Erythroblast (primary cell): ENCODE measurements around the gene CARD10.

Experiments used
- GATA1 ChIP-seq: IDR thresholded peaks from 2 replicates; pipeline ENCODE4 v1.6.1; 2011; ENCODE audit warnings: low read depth, mild to moderate bottlenecking, control low read depth, low read length, moderate library complexity
- POLR2A ChIP-seq: IDR thresholded peaks from 2 replicates; pipeline ENCODE4 v1.6.1; 2011; ENCODE audit warnings: mild to moderate bottlenecking, low read length

DNA sequence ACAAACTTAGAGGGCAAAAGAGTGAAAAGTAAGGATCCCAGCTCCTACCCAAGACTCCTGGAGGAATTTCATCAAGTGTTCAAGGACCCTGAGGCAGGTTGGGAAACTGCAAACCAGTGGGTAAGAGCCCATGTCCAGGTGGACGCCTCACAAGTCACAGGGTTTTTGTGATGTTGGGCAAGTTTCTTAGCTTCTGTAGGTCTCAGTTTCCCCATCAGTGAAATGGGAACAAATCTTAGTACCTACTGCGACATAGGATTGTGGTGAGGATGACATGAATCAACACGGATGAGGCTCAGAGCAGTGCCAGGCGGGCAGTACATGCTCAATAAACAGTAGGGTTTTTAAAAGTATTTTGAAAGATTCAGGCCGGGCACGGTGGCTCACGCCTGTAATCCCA is 23.7 kb upstream of the CARD10 start:
- TF ChIP-seq POLR2A (no peak), GATA1 (no peak)
